Hepatocyte (in vitro differentiated cells): ENCODE results near the gene TPRA1.

ENCODE experiments used
- EZH2 ChIP-seq: fragments of 200-600 bp; sonication (generic); IDR thresholded peaks from 2 replicates; pipeline ENCODE4 v1.6.1; 2016; ENCODE audit warnings: antibody characterized with exemption, mild to moderate bottlenecking, borderline replicate concordance
- EZH2phosphoT487 ChIP-seq: fragments of 200-600 bp; sonication (generic); IDR thresholded peaks from one replicate; pipeline ENCODE4 v1.6.1; 2018; ENCODE audit warnings: antibody characterized with exemption, mild to moderate bottlenecking, low read depth, moderate library complexity; ENCODE audit not compliant: unreplicated experiment, severe bottlenecking
- TF ChIP-seq, protein P1 (sequence below): fragments of 200-600 bp; sonication (generic); IDR thresholded peaks from 2 replicates; pipeline ENCODE4 v1.5.1; 2016; ENCODE audit warnings: antibody characterized with exemption, mild to moderate bottlenecking; ENCODE audit not compliant: poor library complexity

GRCh38 chr3:127622772-127623576 is 32.4 kb upstream of the TPRA1 start:
- TF ChIP-seq, protein P1, sequence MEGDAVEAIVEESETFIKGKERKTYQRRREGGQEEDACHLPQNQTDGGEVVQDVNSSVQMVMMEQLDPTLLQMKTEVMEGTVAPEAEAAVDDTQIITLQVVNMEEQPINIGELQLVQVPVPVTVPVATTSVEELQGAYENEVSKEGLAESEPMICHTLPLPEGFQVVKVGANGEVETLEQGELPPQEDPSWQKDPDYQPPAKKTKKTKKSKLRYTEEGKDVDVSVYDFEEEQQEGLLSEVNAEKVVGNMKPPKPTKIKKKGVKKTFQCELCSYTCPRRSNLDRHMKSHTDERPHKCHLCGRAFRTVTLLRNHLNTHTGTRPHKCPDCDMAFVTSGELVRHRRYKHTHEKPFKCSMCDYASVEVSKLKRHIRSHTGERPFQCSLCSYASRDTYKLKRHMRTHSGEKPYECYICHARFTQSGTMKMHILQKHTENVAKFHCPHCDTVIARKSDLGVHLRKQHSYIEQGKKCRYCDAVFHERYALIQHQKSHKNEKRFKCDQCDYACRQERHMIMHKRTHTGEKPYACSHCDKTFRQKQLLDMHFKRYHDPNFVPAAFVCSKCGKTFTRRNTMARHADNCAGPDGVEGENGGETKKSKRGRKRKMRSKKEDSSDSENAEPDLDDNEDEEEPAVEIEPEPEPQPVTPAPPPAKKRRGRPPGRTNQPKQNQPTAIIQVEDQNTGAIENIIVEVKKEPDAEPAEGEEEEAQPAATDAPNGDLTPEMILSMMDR, result no peak
- TF ChIP-seq EZH2 (no peak), EZH2phosphoT487 (no peak)
